ENCODE measurements around the gene INSYN2B.

The INSYN2B gene

DNA sequence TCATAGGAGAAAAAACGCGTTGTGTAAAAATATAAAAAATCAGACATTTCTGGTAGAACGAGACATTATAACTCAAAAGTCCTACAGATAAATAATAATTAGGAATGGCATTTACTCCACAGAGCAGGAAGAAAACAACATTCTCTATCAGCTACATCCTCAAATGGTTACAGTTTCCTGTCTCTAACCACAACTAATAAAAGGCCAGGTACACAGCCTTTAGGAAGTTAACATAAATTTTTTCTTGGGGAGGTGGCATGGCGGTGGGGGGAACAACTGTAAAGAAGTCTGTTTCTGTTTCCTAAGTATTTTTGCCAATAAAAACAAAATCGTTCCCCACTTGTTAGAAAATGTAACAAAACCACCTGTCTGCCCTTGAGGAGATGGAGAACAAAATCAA lies 44.5 kb downstream of the INSYN2B start:
- Histone ChIP-seq H3K4me3 (ENCODE audit: low read length in 2 of 2) (no peak overlapping the region), H3K9me3 (ENCODE audit: control insufficient read depth in 2 of 2, low read length in 2 of 2) (no peaks in the 10 kb centered on the region), H3K36me3 (ENCODE audit: control insufficient read depth in 2 of 2, insufficient read depth in 2 of 2, low read length in 2 of 2) (no peaks in the 10 kb centered on the region), H3K27ac (ENCODE audit: low read length) (no peak overlapping the region), H3K9ac (ENCODE audit: low read length in 2 of 2) (no peak overlapping the region), H3K4me1 (ENCODE audit: control insufficient read depth, insufficient read depth, low read length) (no peaks in the 10 kb centered on the region), H3K27me3 (ENCODE audit: control insufficient read depth in 1 of 2, insufficient read depth in 2 of 2, low read length in 2 of 2) (peaks cover 0 to 8% of the 10 kb centered on the region in 2 donors)

DNA sequence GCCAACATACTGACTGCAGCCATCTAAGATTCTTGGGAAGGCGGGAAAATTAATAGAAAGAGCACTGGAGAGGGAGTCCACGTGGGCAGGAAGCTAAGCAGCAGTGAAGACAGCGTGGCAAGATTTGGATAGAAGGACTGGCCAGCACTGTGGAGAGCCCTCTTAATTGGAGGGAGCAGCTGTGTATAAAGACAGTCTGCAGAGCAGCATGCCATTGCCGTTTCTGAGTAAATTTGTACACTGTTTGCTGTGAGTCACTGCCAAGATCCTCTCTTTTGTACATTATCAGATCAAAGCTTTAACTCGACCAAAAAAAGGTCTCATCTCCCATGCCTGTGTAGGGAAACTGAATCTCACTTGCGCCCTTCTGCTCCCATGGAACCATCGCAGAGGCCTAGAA lies 45.3 kb downstream of the INSYN2B start:
- Histone ChIP-seq H3K27ac (ENCODE audit: low read length) (no peak overlapping the region), H3K4me1 (ENCODE audit: control insufficient read depth, insufficient read depth, low read length) (no peaks in the 10 kb centered on the region), H3K4me3 (ENCODE audit: low read length in 2 of 2) (no peak overlapping the region), H3K9ac (ENCODE audit: low read length in 2 of 2) (no peak overlapping the region), H3K9me3 (ENCODE audit: control insufficient read depth in 2 of 2, low read length in 2 of 2) (no peaks in the 10 kb centered on the region), H3K36me3 (ENCODE audit: control insufficient read depth in 2 of 2, insufficient read depth in 2 of 2, low read length in 2 of 2) (no peaks in the 10 kb centered on the region), H3K27me3 (ENCODE audit: control insufficient read depth in 1 of 2, insufficient read depth in 2 of 2, low read length in 2 of 2) (peaks cover 0 to 8% of the 10 kb centered on the region in 2 donors)

DNA sequence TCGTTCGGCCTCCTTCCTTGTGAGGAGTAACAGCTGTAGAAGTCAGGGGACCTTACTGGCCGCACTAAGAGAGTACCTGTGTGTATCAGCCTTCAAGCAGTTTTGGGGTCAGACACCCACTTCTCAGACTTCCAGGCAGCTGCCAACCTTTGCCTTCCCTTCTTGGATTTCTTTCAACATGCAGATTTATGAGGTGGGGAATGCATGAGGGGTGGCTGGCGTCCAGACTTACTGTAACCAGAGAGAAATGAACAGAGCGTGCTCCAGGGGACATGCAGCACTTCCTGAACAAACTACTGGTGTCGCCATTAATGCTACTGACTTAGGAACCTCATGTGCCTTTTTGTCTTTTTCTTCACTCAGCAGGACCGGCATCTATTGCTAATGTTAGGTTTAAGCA lies 46.7 kb downstream of the INSYN2B start:
- Histone ChIP-seq H3K9me3 (ENCODE audit: control insufficient read depth in 2 of 2, low read length in 2 of 2) (no peaks in the 10 kb centered on the region), H3K4me1 (ENCODE audit: control insufficient read depth, insufficient read depth, low read length) (no peaks in the 10 kb centered on the region), H3K9ac (ENCODE audit: low read length in 2 of 2) (no peak overlapping the region), H3K36me3 (ENCODE audit: control insufficient read depth in 2 of 2, insufficient read depth in 2 of 2, low read length in 2 of 2) (no peaks in the 10 kb centered on the region), H3K27ac (ENCODE audit: low read length) (no peak overlapping the region), H3K27me3 (ENCODE audit: control insufficient read depth in 1 of 2, insufficient read depth in 2 of 2, low read length in 2 of 2) (peaks cover 0 to 8% of the 10 kb centered on the region in 2 donors), H3K4me3 (ENCODE audit: low read length in 2 of 2) (no peak overlapping the region)

DNA sequence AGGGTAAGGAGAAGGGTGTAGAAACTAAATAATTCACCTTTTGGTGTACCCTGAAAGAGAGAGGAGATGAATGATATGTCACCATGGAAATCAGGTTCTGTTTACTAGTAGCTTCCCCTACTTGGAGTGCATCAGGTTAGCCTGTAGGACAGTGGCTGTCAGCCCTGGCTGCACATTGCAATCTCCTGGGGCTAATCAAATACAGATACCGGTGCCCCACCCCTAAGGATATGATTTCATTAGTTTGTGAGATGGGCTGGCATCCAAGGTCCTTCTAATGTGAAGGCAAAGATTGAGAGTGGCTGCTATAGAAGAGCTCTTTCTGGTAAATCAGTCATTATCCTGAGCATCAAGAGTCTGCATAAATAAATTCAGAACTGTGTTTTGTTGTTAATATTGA lies 47.2 kb downstream of the INSYN2B start:
- Histone ChIP-seq H3K4me3 (ENCODE audit: low read length in 2 of 2) (no peak overlapping the region), H3K9me3 (ENCODE audit: control insufficient read depth in 2 of 2, low read length in 2 of 2) (no peaks in the 10 kb centered on the region), H3K9ac (ENCODE audit: low read length in 2 of 2) (no peak overlapping the region), H3K27me3 (ENCODE audit: control insufficient read depth in 1 of 2, insufficient read depth in 2 of 2, low read length in 2 of 2) (peaks cover 0 to 8% of the 10 kb centered on the region in 2 donors), H3K27ac (ENCODE audit: low read length) (no peak overlapping the region), H3K36me3 (ENCODE audit: control insufficient read depth in 2 of 2, insufficient read depth in 2 of 2, low read length in 2 of 2) (no peaks in the 10 kb centered on the region), H3K4me1 (ENCODE audit: control insufficient read depth, insufficient read depth, low read length) (no peaks in the 10 kb centered on the region)

DNA sequence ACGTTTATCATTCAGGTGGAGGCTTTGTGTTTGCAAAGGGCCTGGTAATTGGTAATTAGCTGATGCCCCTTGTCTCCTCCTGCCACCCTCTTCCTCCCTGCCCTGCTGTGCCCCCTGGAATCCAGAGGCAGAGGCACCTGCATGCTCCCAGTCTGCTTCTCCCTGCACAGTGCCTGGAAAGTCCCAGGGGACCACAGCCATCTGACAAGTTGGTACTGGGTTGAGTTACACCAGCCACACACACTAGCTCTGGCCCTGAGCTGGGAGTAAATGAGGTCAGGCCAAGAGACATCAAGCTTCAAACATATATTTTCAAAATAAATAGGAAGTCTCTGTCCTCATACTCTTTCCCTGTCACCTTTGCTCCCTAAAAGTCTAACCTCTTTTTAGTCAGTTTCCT lies 56.3 kb downstream of the INSYN2B start:
- no peaks in the 10 kb centered on the region for H3K27me3 ChIP-seq (ENCODE audit: control insufficient read depth in 1 of 2, insufficient read depth in 2 of 2, low read length in 2 of 2)
- H3K9me3 ChIP-seq (ENCODE audit: control insufficient read depth in 2 of 2, low read length in 2 of 2), result no peaks in the 10 kb centered on the region
- no peaks in the 10 kb centered on the region for H3K4me1 ChIP-seq (ENCODE audit: control insufficient read depth, insufficient read depth, low read length)
- H3K27ac ChIP-seq (ENCODE audit: low read length), result no peak overlapping the region
- no peaks in the 10 kb centered on the region for H3K36me3 ChIP-seq (ENCODE audit: control insufficient read depth in 2 of 2, insufficient read depth in 2 of 2, low read length in 2 of 2)
- no peak overlapping the region for H3K4me3 ChIP-seq (ENCODE audit: low read length in 2 of 2)
- no peak overlapping the region for H3K9ac ChIP-seq (ENCODE audit: low read length in 2 of 2)

DNA sequence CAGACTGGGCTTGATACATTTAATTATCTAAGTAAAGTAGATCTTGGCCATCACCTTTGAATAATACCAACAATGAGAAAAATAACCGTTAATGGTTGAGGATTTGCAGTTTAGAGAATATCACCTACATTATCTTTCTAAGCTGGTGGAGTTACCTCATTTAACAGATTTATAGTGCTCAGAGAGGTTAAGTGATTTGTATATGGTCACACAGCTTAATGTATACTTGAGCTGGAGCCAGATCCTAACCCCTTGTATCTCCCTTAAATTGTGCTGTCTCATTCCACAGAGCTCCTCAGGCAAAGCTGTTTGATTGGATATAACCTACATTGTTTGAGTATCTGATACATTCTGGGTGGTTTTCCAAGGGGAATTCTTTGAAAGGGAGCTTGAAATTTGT lies 57.8 kb downstream of the INSYN2B start:
- H3K9me3 ChIP-seq (ENCODE audit: control insufficient read depth in 2 of 2, low read length in 2 of 2), result no peaks in the 10 kb centered on the region

DNA sequence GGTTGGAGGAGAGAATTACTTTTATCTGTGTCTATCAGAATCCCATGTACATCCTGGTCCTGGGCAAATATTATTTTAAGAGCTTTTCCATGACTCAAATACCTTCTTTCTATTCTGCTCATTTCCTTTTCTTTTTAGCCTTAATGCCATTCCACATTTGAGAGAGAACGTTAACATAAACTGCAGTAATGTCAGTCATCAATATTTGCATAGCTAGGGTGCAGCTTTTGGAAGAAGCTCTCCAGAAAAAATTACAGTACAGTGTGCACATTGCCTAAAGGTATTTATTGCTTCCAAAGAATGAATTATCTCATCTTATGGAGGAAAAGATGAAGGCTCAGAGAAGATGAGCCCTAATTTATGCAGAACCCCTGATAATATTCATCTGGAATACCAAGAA lies 58.3 kb downstream of the INSYN2B start:
- no peaks in the 10 kb centered on the region for H3K4me1 ChIP-seq (ENCODE audit: control insufficient read depth, insufficient read depth, low read length)
- H3K36me3 ChIP-seq (ENCODE audit: control insufficient read depth in 2 of 2, insufficient read depth in 2 of 2, low read length in 2 of 2), result no peaks in the 10 kb centered on the region
- no peaks in the 10 kb centered on the region for H3K9me3 ChIP-seq (ENCODE audit: control insufficient read depth in 2 of 2, low read length in 2 of 2)
- H3K27me3 ChIP-seq (ENCODE audit: control insufficient read depth in 1 of 2, insufficient read depth in 2 of 2, low read length in 2 of 2), result no peaks in the 10 kb centered on the region
- no peak overlapping the region for H3K9ac ChIP-seq (ENCODE audit: low read length in 2 of 2)
- no peak overlapping the region for H3K27ac ChIP-seq (ENCODE audit: low read length)
- no peak overlapping the region for H3K4me3 ChIP-seq (ENCODE audit: low read length in 2 of 2)

More for the DNA sequence above, 57.8 kb downstream of the INSYN2B start:
- Histone ChIP-seq H3K27me3 (ENCODE audit: control insufficient read depth in 1 of 2, insufficient read depth in 2 of 2, low read length in 2 of 2) (no peaks in the 10 kb centered on the region), H3K4me3 (ENCODE audit: low read length in 2 of 2) (no peak overlapping the region), H3K36me3 (ENCODE audit: control insufficient read depth in 2 of 2, insufficient read depth in 2 of 2, low read length in 2 of 2) (no peaks in the 10 kb centered on the region), H3K9ac (ENCODE audit: low read length in 2 of 2) (no peak overlapping the region), H3K27ac (ENCODE audit: low read length) (no peak overlapping the region), H3K4me1 (ENCODE audit: control insufficient read depth, insufficient read depth, low read length) (no peaks in the 10 kb centered on the region)

DNA sequence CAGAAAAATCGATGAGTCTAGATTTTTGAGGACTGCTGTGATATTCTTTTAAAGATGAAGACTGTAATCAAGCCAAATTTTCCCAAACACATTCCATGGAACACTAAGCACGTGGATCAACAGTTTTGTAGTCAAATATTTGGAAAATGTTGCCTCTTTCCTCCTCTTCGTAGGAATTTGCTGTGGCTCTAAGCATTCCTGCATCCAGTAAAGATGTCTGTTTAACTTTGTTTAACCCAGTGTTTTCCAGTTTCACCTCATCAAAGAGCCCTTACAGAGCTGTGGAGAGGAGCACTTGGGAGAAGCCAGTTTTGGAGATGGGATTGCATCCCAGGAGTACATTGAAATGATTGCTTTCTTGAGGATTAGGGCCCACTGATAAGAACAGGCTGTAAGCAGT lies 58.9 kb downstream of the INSYN2B start:
- Histone ChIP-seq H3K27ac (ENCODE audit: low read length) (no peak overlapping the region), H3K9me3 (ENCODE audit: control insufficient read depth in 2 of 2, low read length in 2 of 2) (no peaks in the 10 kb centered on the region), H3K9ac (ENCODE audit: low read length in 2 of 2) (no peak overlapping the region), H3K4me3 (ENCODE audit: low read length in 2 of 2) (no peak overlapping the region), H3K4me1 (ENCODE audit: control insufficient read depth, insufficient read depth, low read length) (no peaks in the 10 kb centered on the region), H3K27me3 (ENCODE audit: control insufficient read depth in 1 of 2, insufficient read depth in 2 of 2, low read length in 2 of 2) (no peaks in the 10 kb centered on the region), H3K36me3 (ENCODE audit: control insufficient read depth in 2 of 2, insufficient read depth in 2 of 2, low read length in 2 of 2) (no peaks in the 10 kb centered on the region)

DNA sequence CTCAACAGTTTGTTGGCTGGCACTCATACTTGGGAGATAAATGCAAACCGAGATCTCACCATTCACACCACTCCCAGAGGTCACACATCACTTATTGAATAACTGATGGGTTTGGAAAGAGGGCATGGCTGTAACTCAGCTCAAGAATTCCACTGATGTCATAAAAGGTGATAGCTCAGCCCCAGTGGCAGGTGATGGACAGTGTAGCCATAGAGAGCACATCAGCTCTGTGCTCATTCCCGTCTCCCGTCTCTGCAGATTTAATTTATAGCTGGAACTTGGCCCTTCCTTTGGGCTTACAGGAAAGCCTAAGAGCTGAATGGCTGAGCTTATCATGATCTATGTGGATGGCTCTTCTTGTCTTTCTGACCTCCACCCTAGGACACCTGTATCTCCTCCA lies 59.8 kb downstream of the INSYN2B start:
- no peaks in the 10 kb centered on the region for H3K9me3 ChIP-seq (ENCODE audit: control insufficient read depth in 2 of 2, low read length in 2 of 2)
- H3K27ac ChIP-seq (ENCODE audit: low read length), result no peak overlapping the region
- no peaks in the 10 kb centered on the region for H3K4me1 ChIP-seq (ENCODE audit: control insufficient read depth, insufficient read depth, low read length)
- no peak overlapping the region for H3K4me3 ChIP-seq (ENCODE audit: low read length in 2 of 2)
- H3K27me3 ChIP-seq (ENCODE audit: control insufficient read depth in 1 of 2, insufficient read depth in 2 of 2, low read length in 2 of 2), result no peaks in the 10 kb centered on the region
- no peaks in the 10 kb centered on the region for H3K36me3 ChIP-seq (ENCODE audit: control insufficient read depth in 2 of 2, insufficient read depth in 2 of 2, low read length in 2 of 2)
- H3K9ac ChIP-seq (ENCODE audit: low read length in 2 of 2), result no peak overlapping the region

DNA sequence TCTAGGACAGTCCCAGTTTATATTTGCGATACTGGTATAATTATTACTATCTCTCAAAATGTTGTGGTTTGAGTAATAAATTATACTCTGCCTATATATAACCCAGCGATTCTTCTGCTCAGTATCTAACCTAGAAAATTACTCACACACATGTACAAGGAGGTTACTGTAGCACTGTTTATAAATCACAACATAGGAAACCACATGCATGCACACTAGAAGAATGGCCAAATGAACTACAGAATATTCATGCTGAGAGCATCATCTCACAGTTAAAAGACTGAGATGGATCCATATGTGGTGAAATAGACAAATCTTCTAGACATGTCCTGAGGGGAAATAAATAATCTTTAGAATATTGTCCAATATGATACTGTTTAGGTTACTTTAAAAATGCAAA lies 62.1 kb downstream of the INSYN2B start:
- Histone ChIP-seq H3K27me3 (ENCODE audit: control insufficient read depth in 1 of 2, insufficient read depth in 2 of 2, low read length in 2 of 2) (no peaks in the 10 kb centered on the region), H3K4me3 (ENCODE audit: low read length in 2 of 2) (no peak overlapping the region), H3K4me1 (ENCODE audit: control insufficient read depth, insufficient read depth, low read length) (no peaks in the 10 kb centered on the region), H3K27ac (ENCODE audit: low read length) (no peak overlapping the region), H3K9ac (ENCODE audit: low read length in 2 of 2) (no peak overlapping the region), H3K36me3 (ENCODE audit: control insufficient read depth in 2 of 2, insufficient read depth in 2 of 2, low read length in 2 of 2) (no peaks in the 10 kb centered on the region), H3K9me3 (ENCODE audit: control insufficient read depth in 2 of 2, low read length in 2 of 2) (no peaks in the 10 kb centered on the region)

DNA sequence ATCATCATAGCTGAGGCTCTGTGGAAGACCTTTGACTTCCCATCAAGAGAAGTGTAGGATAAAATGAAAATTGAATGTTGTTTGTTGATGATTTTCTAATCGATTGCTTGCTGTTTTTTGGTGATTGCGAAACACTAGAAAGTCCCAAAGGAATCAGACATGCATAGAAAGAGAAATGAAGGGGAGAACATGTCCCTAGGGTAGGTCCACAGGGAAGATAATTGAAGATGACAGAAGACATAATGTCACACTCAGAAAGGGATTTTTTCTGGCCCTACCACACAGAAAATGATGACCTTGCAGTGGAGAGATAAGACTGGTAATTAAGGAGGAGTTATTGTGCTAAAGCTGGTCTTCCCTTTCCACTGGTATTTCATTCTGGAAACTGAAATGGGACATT lies 62.8 kb downstream of the INSYN2B start:
- Histone ChIP-seq H3K9me3 (ENCODE audit: control insufficient read depth in 2 of 2, low read length in 2 of 2) (no peaks in the 10 kb centered on the region), H3K27me3 (ENCODE audit: control insufficient read depth in 1 of 2, insufficient read depth in 2 of 2, low read length in 2 of 2) (no peaks in the 10 kb centered on the region), H3K9ac (ENCODE audit: low read length in 2 of 2) (no peak overlapping the region), H3K4me3 (ENCODE audit: low read length in 2 of 2) (no peak overlapping the region), H3K27ac (ENCODE audit: low read length) (no peak overlapping the region), H3K36me3 (ENCODE audit: control insufficient read depth in 2 of 2, insufficient read depth in 2 of 2, low read length in 2 of 2) (no peaks in the 10 kb centered on the region), H3K4me1 (ENCODE audit: control insufficient read depth, insufficient read depth, low read length) (no peaks in the 10 kb centered on the region)

DNA sequence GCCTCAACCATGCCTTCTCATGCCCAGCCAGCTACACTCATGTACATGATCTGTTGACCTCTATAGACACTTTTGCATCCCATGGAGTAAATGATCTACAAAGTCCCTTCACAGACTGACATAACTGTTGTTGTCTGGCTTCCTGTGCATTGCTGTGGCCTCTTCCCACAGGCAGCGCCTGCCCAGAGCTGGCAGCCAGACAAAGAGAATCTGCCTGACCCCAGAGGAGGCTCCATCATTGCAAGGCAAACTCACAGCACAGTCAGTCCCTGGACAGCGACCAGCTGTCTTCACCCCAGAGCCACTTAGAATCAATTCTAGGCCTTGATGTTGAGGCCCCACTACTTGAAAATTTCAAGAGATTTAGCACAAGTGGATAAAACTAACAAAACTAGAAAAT lies 65.5 kb downstream of the INSYN2B start:
- Histone ChIP-seq H3K9me3 (ENCODE audit: control insufficient read depth in 2 of 2, low read length in 2 of 2) (no peaks in the 10 kb centered on the region), H3K36me3 (ENCODE audit: control insufficient read depth in 2 of 2, insufficient read depth in 2 of 2, low read length in 2 of 2) (no peaks in the 10 kb centered on the region), H3K4me1 (ENCODE audit: control insufficient read depth, insufficient read depth, low read length) (no peaks in the 10 kb centered on the region), H3K4me3 (ENCODE audit: low read length in 2 of 2) (no peak overlapping the region), H3K27me3 (ENCODE audit: control insufficient read depth in 1 of 2, insufficient read depth in 2 of 2, low read length in 2 of 2) (peaks cover 0 to 2% of the 10 kb centered on the region in 2 donors), H3K27ac (ENCODE audit: low read length) (no peak overlapping the region), H3K9ac (ENCODE audit: low read length in 2 of 2) (no peak overlapping the region)
